ENCODE measurements around the gene NDUFS2. TPM values are rescaled to one million over a fixed set of nuclear protein-coding genes. Genes with fewer than 3 reads are reported as not detected.
"Not testable (repeated sequence)": the region's sequence is repeated elsewhere in the genome, so short reads cannot be mapped to it uniquely, and the experiment has no call there.

The NDUFS2 gene
- total RNA-seq, 1 donor from 2014 or later, result 107 TPM

- intact Hi-C loops (cut with DNase I), result no loop called here
- TF ChIP-seq CTCF (IDR thresholded peaks at IDR 0.05), result no peak
- no peaks in the 10 kb centered on the region for H3K4me1 ChIP-seq
- no peaks in the 10 kb centered on the region for H3K36me3 ChIP-seq
- no peaks in the 10 kb centered on the region for H3K27me3 ChIP-seq
- H3K4me3 ChIP-seq, result no peak overlapping the region
- H3K9me3 ChIP-seq, result no peaks in the 10 kb centered on the region
- DNase-seq (ENCODE audit: low spot score in 2 of 2), result no peak
- no peak overlapping the region for H3K27ac ChIP-seq
Measured at GRCh38 chr1:161244888-161245287, 42.7 kb downstream of the NDUFS2 start.

- H3K27ac ChIP-seq; H3K9me3 ChIP-seq; intact Hi-C loops (cut with DNase I); H3K4me3 ChIP-seq; H3K27me3 ChIP-seq; H3K4me1 ChIP-seq; DNase-seq (ENCODE audit: low spot score in 2 of 2); H3K36me3 ChIP-seq: not testable (repeated sequence)
Measured at GRCh38 chr1:161250100-161250499, 47.9 kb downstream of the NDUFS2 start.

- no peaks in the 10 kb centered on the region for H3K9me3 ChIP-seq
- no peak overlapping the region for H3K4me3 ChIP-seq
- TF ChIP-seq CTCF (IDR thresholded peaks at IDR 0.05), result no peak
- H3K27me3 ChIP-seq, result no peaks in the 10 kb centered on the region
- no peaks in the 10 kb centered on the region for H3K4me1 ChIP-seq
- no peak overlapping the region for H3K27ac ChIP-seq
- H3K36me3 ChIP-seq, result no peaks in the 10 kb centered on the region
- intact Hi-C loops (cut with DNase I), result no loop called here
- no peak for DNase-seq (ENCODE audit: low spot score in 2 of 2)
Measured at GRCh38 chr1:161250829-161251228, 48.7 kb downstream of the NDUFS2 start.

GRCh38 chr1:161251579-161251978 is 49.4 kb downstream of the NDUFS2 start:
- H3K27me3 ChIP-seq, result no peaks in the 10 kb centered on the region
- no peak for DNase-seq (ENCODE audit: low spot score in 2 of 2)
- TF ChIP-seq CTCF (IDR thresholded peaks at IDR 0.05), result no peak
- H3K27ac ChIP-seq, result no peak overlapping the region
- no peaks in the 10 kb centered on the region for H3K4me1 ChIP-seq
- no peaks in the 10 kb centered on the region for H3K9me3 ChIP-seq
- intact Hi-C loops (cut with DNase I), result no loop called here
- H3K4me3 ChIP-seq, result no peak overlapping the region
- H3K36me3 ChIP-seq, result no peaks in the 10 kb centered on the region

- H3K4me1 ChIP-seq; intact Hi-C loops (cut with DNase I); DNase-seq (ENCODE audit: low spot score in 2 of 2); H3K27me3 ChIP-seq; H3K27ac ChIP-seq; H3K4me3 ChIP-seq; H3K36me3 ChIP-seq; H3K9me3 ChIP-seq: not testable (repeated sequence)
Measured at GRCh38 chr1:161255302-161255701, 53.1 kb downstream of the NDUFS2 start.

GRCh38 chr1:161255955-161256520 is 53.9 kb downstream of the NDUFS2 start:
- H3K9me3 ChIP-seq; intact Hi-C loops (cut with DNase I); H3K36me3 ChIP-seq; H3K27ac ChIP-seq; DNase-seq (ENCODE audit: low spot score in 2 of 2); H3K4me3 ChIP-seq; H3K4me1 ChIP-seq; H3K27me3 ChIP-seq: not testable (repeated sequence)

GRCh38 chr1:161257109-161257508 is 54.9 kb downstream of the NDUFS2 start:
- DNase-seq (ENCODE audit: low spot score in 2 of 2); H3K9me3 ChIP-seq; H3K27me3 ChIP-seq; H3K36me3 ChIP-seq; H3K4me1 ChIP-seq; intact Hi-C loops (cut with DNase I); H3K4me3 ChIP-seq; H3K27ac ChIP-seq: not testable (repeated sequence)

Measured in ascending aorta (tissue), 2 donors.